Mammary epithelial cell (primary cell): ENCODE measurements around the gene TSSC4.

Experiments
- CTCF ChIP-seq, 2 donors: IDR thresholded peaks in 1 of 2; conservative IDR thresholded peaks in 1 of 2; 2 replicates each; pipeline ENCODE4 v1.5.1; 2011 to 2012; ENCODE audit warnings: inconsistent platforms in 2 of 2, low read length in 2 of 2, mild to moderate bottlenecking in 2 of 2, control low read depth in 1 of 2, low read depth in 1 of 2; ENCODE audit not compliant: insufficient read depth in 1 of 2; ENCODE audit errors: extremely low read depth in 1 of 2
- EZH2 ChIP-seq: IDR thresholded peaks from 2 replicates; pipeline ENCODE4 v1.6.1; 2012; ENCODE audit warnings: low read length, inconsistent platforms, borderline replicate concordance

DNA sequence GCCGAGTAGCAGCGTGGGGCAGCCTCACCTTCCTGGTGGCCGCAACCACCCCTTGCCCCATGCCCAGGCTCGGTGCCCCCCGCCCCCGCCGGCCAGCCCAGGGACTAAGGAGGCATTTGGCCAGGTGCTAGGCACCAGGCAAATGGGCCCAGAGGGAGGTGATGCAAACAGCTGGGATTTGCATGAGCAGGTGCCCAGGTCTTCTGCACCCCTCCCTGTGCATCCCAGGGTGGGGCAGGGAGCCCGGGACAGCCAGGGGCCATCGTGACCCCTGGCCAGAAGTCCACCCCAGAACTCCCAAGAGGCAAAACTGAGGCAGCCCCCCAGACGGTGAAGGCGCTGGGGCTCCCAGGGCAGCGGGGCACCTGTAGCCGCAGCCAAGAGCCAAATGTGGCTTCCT, 25.7 kb downstream of the TSSC4 start:
- TF ChIP-seq CTCF (conservative IDR thresholded peaks at IDR 0.05 in 1 of 2, IDR thresholded peaks at IDR 0.05 in 1 of 2; ENCODE audit: extremely low read depth in 1 of 2, insufficient read depth in 1 of 2, low read depth in 1 of 2, low read length in 2 of 2) (no peak), EZH2 (no peak)
